SK-N-SH (cell line): ENCODE data around the gene ASPDH. TPM values are rescaled to one million over a fixed set of nuclear protein-coding genes. Genes with fewer than 3 reads are reported as not detected.
A peak's percentile ranks its signal among the peaks of the same experiment; 100 is the strongest.

Source experiments
- CTCF ChIA-PET: fragments of 300-600, 350-600 bp; formaldehyde crosslinking; extraction: SDS; loops from one replicate; lab custom pipeline; 2021; lab: Yijun Ruan, JAX
- POLR2A ChIA-PET: fragments of 350-600 bp; sonication (Branson Sonifier 250); formaldehyde crosslinking; extraction: SDS; loops from one replicate; lab custom pipeline; 2020; ENCODE audit warnings: antibody characterized with exemption, inconsistent platforms; lab: Yijun Ruan, JAX
- DNase-seq: peaks from one replicate; pipeline ENCODE4 v3.0.0; 2012
- H2AFZ ChIP-seq: fragments of 200-600 bp; sonication (generic); 2 replicates; pipeline ENCODE4 v1.8.1; 2016; ENCODE audit warnings: antibody characterized with exemption, mild to moderate bottlenecking, low read depth
- H3F3A ChIP-seq: fragments of 200-600 bp; sonication (generic); replicated peaks from 2 replicates; pipeline ENCODE3; 2016; ENCODE audit warnings: antibody characterized with exemption, mild to moderate bottlenecking; ENCODE audit not compliant: insufficient read depth
- H3K27ac ChIP-seq, 2 experiments: fragments of 200-500 bp in 1 of 2; fragments of 200-600 bp in 1 of 2; sonication (Bioruptor generic) in 1 of 2; sonication (generic), shearing (Covaris generic) in 1 of 2; 2 replicates each; pipeline versions ENCODE4 v1.5.1 to v1.6.1; 2014 to 2016; ENCODE audit warnings: low read depth in 2 of 2, inconsistent platforms in 1 of 2, low read length in 1 of 2, mild to moderate bottlenecking in 1 of 2, mixed read lengths in 1 of 2
- H3K27me3 ChIP-seq: fragments of 200-600 bp; sonication (generic), shearing (Covaris generic); 2 replicates; pipeline ENCODE4 v1.6.1; 2016; ENCODE audit warnings: mixed run types; ENCODE audit not compliant: insufficient read depth
- H3K36me3 ChIP-seq, 2 experiments: fragments of 200-500 bp in 1 of 2; fragments of 200-600 bp in 1 of 2; sonication (Bioruptor generic) in 1 of 2; sonication (generic) in 1 of 2; replicated peaks in 1 of 2; 2 replicates each; pipeline versions ENCODE3 to v1.5.1; 2014 to 2016; ENCODE audit warnings: low read length in 1 of 2, mild to moderate bottlenecking in 1 of 2; ENCODE audit not compliant: insufficient read depth in 2 of 2, control insufficient read depth in 1 of 2
- H3K4me1 ChIP-seq, 2 experiments: fragments of 200-500 bp in 1 of 2; fragments of 200-600 bp in 1 of 2; sonication (Bioruptor generic) in 1 of 2; sonication (generic), shearing (Covaris generic) in 1 of 2; 2 replicates each; pipeline versions ENCODE4 v1.5.1 to v1.6.1; 2014 to 2016; ENCODE audit warnings: low read depth in 1 of 2, low read length in 1 of 2, mixed run types in 1 of 2; ENCODE audit not compliant: insufficient read depth in 2 of 2, control insufficient read depth in 1 of 2
- H3K4me2 ChIP-seq: fragments of 200-600 bp; sonication (generic), shearing (Covaris generic); 2 replicates; pipeline ENCODE4 v1.6.1; 2017; ENCODE audit warnings: mixed run types
- H3K4me3 ChIP-seq, 2 experiments: fragments of 200-500 bp in 1 of 2; fragments of 200-600 bp in 1 of 2; sonication (Bioruptor generic) in 1 of 2; sonication (generic), shearing (Covaris generic) in 1 of 2; 2 replicates each; pipeline versions ENCODE4 v1.5.1 to v1.8.1; 2014 to 2016; ENCODE audit warnings: low read depth in 2 of 2, inconsistent platforms in 1 of 2, low read length in 1 of 2, mild to moderate bottlenecking in 1 of 2, mixed read lengths in 1 of 2, moderate library complexity in 1 of 2
- H3K79me2 ChIP-seq: fragments of 200-600 bp; sonication (generic); 2 replicates; pipeline ENCODE4 v1.8.1; 2017; ENCODE audit warnings: mild to moderate bottlenecking; ENCODE audit not compliant: insufficient read depth
- H3K9ac ChIP-seq: fragments of 200-600 bp; sonication (generic); 2 replicates; pipeline ENCODE4 v1.6.1; 2017; ENCODE audit warnings: mixed run types
- H3K9me2 ChIP-seq: fragments of 200-600 bp; sonication (generic); 2 replicates; pipeline ENCODE4 v1.6.1; 2017; ENCODE audit warnings: mixed run types
- H3K9me3 ChIP-seq: fragments of 200-600 bp; sonication (generic); 2 replicates; pipeline ENCODE4 v1.6.1; 2017; ENCODE audit warnings: mixed run types, mild to moderate bottlenecking, moderate library complexity
- H4K20me1 ChIP-seq: fragments of 200-600 bp; sonication (generic); 2 replicates; pipeline ENCODE4 v1.6.1; 2017; ENCODE audit warnings: mild to moderate bottlenecking, mixed run types; ENCODE audit not compliant: insufficient read depth
- CHD2 ChIP-seq: fragments of 150-350 bp; IDR thresholded peaks from 2 replicates; pipeline ENCODE4 v1.6.1; 2018; ENCODE audit warnings: low read length; ENCODE audit not compliant: partially characterized antibody
- EP300 ChIP-seq, 2 experiments: IDR thresholded peaks; 2 replicates each; pipeline versions ENCODE4 v1.4.0 to v1.6.1; 2012; ENCODE audit warnings: borderline replicate concordance in 1 of 2, low read depth in 1 of 2, low read length in 1 of 2
- EZH2phosphoT487 ChIP-seq: fragments of 200-600 bp; sonication (generic); IDR thresholded peaks from 2 replicates; pipeline ENCODE4 v1.6.1; 2017; ENCODE audit warnings: low read depth, mixed run types, mild to moderate bottlenecking, antibody characterized with exemption, moderate library complexity, borderline replicate concordance
- FOSL2 ChIP-seq: IDR thresholded peaks from 2 replicates; pipeline ENCODE4 v1.4.0; 2012; ENCODE audit warnings: low read depth, mild to moderate bottlenecking, moderate library complexity, borderline replicate concordance
- GABPA ChIP-seq: IDR thresholded peaks from 2 replicates; pipeline ENCODE4 v1.4.0; 2012; ENCODE audit warnings: low read depth, mild to moderate bottlenecking
- JUND ChIP-seq: IDR thresholded peaks from 2 replicates; pipeline ENCODE4 v1.4.0; 2012
- MEF2A ChIP-seq: IDR thresholded peaks from 2 replicates; pipeline ENCODE4 v1.4.0; 2012; ENCODE audit warnings: low read depth, borderline replicate concordance
- MXI1 ChIP-seq: IDR thresholded peaks from 2 replicates; pipeline ENCODE4 v1.6.1; 2012; ENCODE audit warnings: mild to moderate bottlenecking, low read depth, low read length, improper control_type of control experiment
- NFIC ChIP-seq: IDR thresholded peaks from 2 replicates; pipeline ENCODE4 v1.4.0; 2012; ENCODE audit warnings: borderline replicate concordance
- NRF1 ChIP-seq: IDR thresholded peaks from 2 replicates; pipeline ENCODE4 v1.6.1; 2012; ENCODE audit warnings: low read depth, mild to moderate bottlenecking, low read length
- RAD21 ChIP-seq: IDR thresholded peaks from 2 replicates; pipeline ENCODE4 v1.6.1; 2012; ENCODE audit warnings: mild to moderate bottlenecking, low read length
- TAF1 ChIP-seq: IDR thresholded peaks from 2 replicates; pipeline ENCODE4 v1.6.1; 2012; ENCODE audit warnings: low read depth, mild to moderate bottlenecking, low read length, moderate library complexity, borderline replicate concordance
- TCF12 ChIP-seq: IDR thresholded peaks from 2 replicates; pipeline ENCODE4 v1.4.0; 2012
- TEAD4 ChIP-seq: IDR thresholded peaks from 2 replicates; pipeline ENCODE4 v1.4.0; 2012; ENCODE audit warnings: mild to moderate bottlenecking, borderline replicate concordance; ENCODE audit not compliant: insufficient read depth
- USF1 ChIP-seq: IDR thresholded peaks from 2 replicates; pipeline ENCODE4 v1.4.0; 2012; ENCODE audit warnings: low read depth, borderline replicate concordance
- USF2 ChIP-seq: fragments of 150-350 bp; IDR thresholded peaks from 2 replicates; pipeline ENCODE4 v1.6.1; 2017; ENCODE audit warnings: antibody characterized with exemption, low read length, low read depth, borderline replicate concordance
- YY1 ChIP-seq: IDR thresholded peaks from 2 replicates; pipeline ENCODE4 v1.4.0; 2012; ENCODE audit warnings: low read depth, mild to moderate bottlenecking
- WGBS: methylation state at CpG from one replicate; pipeline ENCODE4 v1.1.6; 2017; ENCODE audit warnings: low lambda C conversion rate; 5-methylcytosine and 5-hydroxymethylcytosine counted together
- polyA plus RNA-seq, 3 experiments: library from polyadenylated mRNA; depleted of rRNA; stranded (reverse); fragments of >200 nt; gene quantifications; 2 replicates each; pipeline ENCODE4 v1.2.3, GENCODE V29; 2012

ASPDH gene
- polyA plus RNA-seq, 1 of the 3 experiments (the other 2 are of a cell fraction) = 0.07 TPM

- Histone ChIP-seq H3K9me3 (no peaks in the 10 kb centered on the region), H3K4me2 (no peak overlapping the region), H3K27me3 (no peaks in the 10 kb centered on the region; the same call in 1 of the 2 replicates), H3K27ac (no peak overlapping the region)
- WGBS = 80% methylated on average over 8 of the region's 8 CpGs
- no peak for TF ChIP-seq USF2
- TF ChIP-seq EP300 (IDR thresholded peaks at IDR 0.05; ENCODE audit: borderline replicate concordance in 1 of 2, low read depth in 1 of 2, low read length in 1 of 2) = no peak
- no peak for TF ChIP-seq EZH2phosphoT487
- no peak for TF ChIP-seq TAF1
- TF ChIP-seq TEAD4 = no peak
- TF ChIP-seq, all 33 proteins: peak for 0
- Histone ChIP-seq H3K4me1 (peaks cover 0 to 7% of the 10 kb centered on the region in 2 experiments; a peak in 1 of 4 replicates), H3K4me3 (no peak overlapping the region), H3K79me2 (no peaks in the 10 kb centered on the region), H3K36me3 (no peaks in the 10 kb centered on the region), H3F3A (no peaks in the 10 kb centered on the region), H3K9me2 (no peaks in the 10 kb centered on the region), H4K20me1 (no peaks in the 10 kb centered on the region), H2AFZ (no peak overlapping the region), H3K9ac (no peak overlapping the region)
- no peak for DNase-seq
- CTCF ChIA-PET = interaction anchor here (0.8 to 1.5 kb wide), 4 partner anchors 39 to 128 kb away, joined by 3 to 8 read pairs (median 4); no protein-coding TSS in a partner anchor
- POLR2A ChIA-PET = no interaction called here
Measured at GRCh38 chr19:50497022-50497405, 16.7 kb downstream of the ASPDH start.

- Histone ChIP-seq H3K79me2 (no peaks in the 10 kb centered on the region), H3K4me3 (no peak overlapping the region), H3K27ac (no peak overlapping the region), H3K36me3 (no peaks in the 10 kb centered on the region), H3F3A (no peaks in the 10 kb centered on the region), H3K9me2 (no peaks in the 10 kb centered on the region), H2AFZ (no peak overlapping the region), H3K27me3 (peaks cover 5% of the 10 kb centered on the region; the same call in 1 of the 2 replicates), H3K9me3 (no peaks in the 10 kb centered on the region), H4K20me1 (no peaks in the 10 kb centered on the region), H3K4me2 (no peak overlapping the region), H3K4me1 (peaks cover 0 to 7% of the 10 kb centered on the region in 2 experiments; a peak in 1 of 4 replicates), H3K9ac (no peak overlapping the region)
- peak; percentile 69 for DNase-seq
- 79% methylated on average over 22 of the region's 30 CpGs for WGBS
- TF ChIP-seq TCF12 = no peak
- CTCF ChIA-PET = interaction anchor here (0.8 to 1.5 kb wide), 4 partner anchors 40 to 128 kb away, joined by 3 to 8 read pairs (median 4); no protein-coding TSS in a partner anchor
- POLR2A ChIA-PET = no interaction called here
Measured at GRCh38 chr19:50496189-50497021, 17.3 kb downstream of the ASPDH start.

- POLR2A ChIA-PET = no interaction called here
- H3K9ac ChIP-seq = no peak overlapping the region
- no peak for TF ChIP-seq MEF2A
- no peak for TF ChIP-seq FOSL2
- TF ChIP-seq JUND = no peak
- TF ChIP-seq TCF12 = no peak
- TF ChIP-seq NRF1 = no peak
- TF ChIP-seq RAD21 = no peak
- TF ChIP-seq EZH2phosphoT487 = no peak
- TF ChIP-seq GABPA = no peak
- no peak for TF ChIP-seq TAF1
- no peak for TF ChIP-seq YY1
- no peak for TF ChIP-seq USF1
- no peak for TF ChIP-seq CHD2
- TF ChIP-seq EP300 (IDR thresholded peaks at IDR 0.05; ENCODE audit: borderline replicate concordance in 1 of 2, low read depth in 1 of 2, low read length in 1 of 2) = no peak
- TF ChIP-seq NFIC = no peak
- no peak for TF ChIP-seq MXI1
Measured at GRCh38 chr19:50495020-50495531, 18.6 kb downstream of the ASPDH start.

More at GRCh38 chr19:50495020-50495531, 18.6 kb downstream of the ASPDH start:
- no peaks in the 10 kb centered on the region for H3K9me2 ChIP-seq
- H3K36me3 ChIP-seq = no peaks in the 10 kb centered on the region
- H3K27ac ChIP-seq = no peak overlapping the region
- no peak overlapping the region for H3K4me3 ChIP-seq
- H3K4me2 ChIP-seq = no peak overlapping the region
- H2AFZ ChIP-seq = no peak overlapping the region
- CTCF ChIA-PET = no interaction called here
- no peaks in the 10 kb centered on the region for H4K20me1 ChIP-seq
- 51% methylated on average over 5 of the region's 5 CpGs for WGBS
- H3K9me3 ChIP-seq = no peaks in the 10 kb centered on the region
- DNase-seq = no peak
- peaks cover 0 to 4% of the 10 kb centered on the region in 2 experiments; a peak in 1 of 4 replicates for H3K4me1 ChIP-seq
- H3F3A ChIP-seq = no peaks in the 10 kb centered on the region
- H3K79me2 ChIP-seq = no peaks in the 10 kb centered on the region
- H3K27me3 ChIP-seq = peaks cover 5% of the 10 kb centered on the region; the same call in 1 of the 2 replicates
